HEK293T (cell line): Measurements from ENCODE around the gene CLDN6.

Experiments used
- CTCF ChIA-PET: fragments of 350-600 bp; formaldehyde crosslinking; extraction: SDS; loops from one replicate; lab custom pipeline; 2021; ENCODE audit warnings: antibody characterized with exemption, inconsistent platforms; lab: Yijun Ruan, JAX
- POLR2A ChIA-PET: fragments of 350-600 bp; formaldehyde crosslinking; extraction: SDS; loops from one replicate; lab custom pipeline; 2020; ENCODE audit warnings: antibody characterized with exemption, inconsistent platforms; lab: Yijun Ruan, JAX
- DNase-seq: peaks from one replicate; pipeline ENCODE4 v3.0.0; 2012; ENCODE audit warnings: mixed read lengths; ENCODE audit errors: extremely low spot score
- ARNT ChIP-seq: fragments of 450-650 bp; IDR thresholded peaks from 2 replicates; pipeline ENCODE4 v1.6.1; 2017; ENCODE audit warnings: mild to moderate bottlenecking
- BHLHE40 ChIP-seq: fragments of 450-650 bp; IDR thresholded peaks from 2 replicates; pipeline ENCODE4 v1.6.1; 2016; ENCODE audit warnings: mild to moderate bottlenecking, moderate library complexity, borderline replicate concordance
- CTBP1 ChIP-seq: fragments of 450-650 bp; IDR thresholded peaks from 2 replicates; pipeline ENCODE4 v1.6.1; 2016; ENCODE audit warnings: borderline replicate concordance
- ELF4 ChIP-seq: fragments of 450-650 bp; IDR thresholded peaks from 2 replicates; pipeline ENCODE4 v1.6.1; 2017; ENCODE audit warnings: antibody characterized with exemption
- FOXA1 ChIP-seq: fragments of 450-650 bp; IDR thresholded peaks from 2 replicates; pipeline ENCODE4 v1.6.1; 2016; ENCODE audit warnings: mild to moderate bottlenecking
- FOXK2 ChIP-seq: fragments of 450-650 bp; IDR thresholded peaks from 2 replicates; pipeline ENCODE4 v1.6.1; 2016; ENCODE audit warnings: mild to moderate bottlenecking
- FOXM1 ChIP-seq: fragments of 450-650 bp; IDR thresholded peaks from 2 replicates; pipeline ENCODE4 v1.6.1; 2017; ENCODE audit warnings: mild to moderate bottlenecking, borderline replicate concordance
- HDGF ChIP-seq: fragments of 450-650 bp; IDR thresholded peaks from 2 replicates; pipeline ENCODE4 v1.6.1; 2017; ENCODE audit warnings: antibody characterized with exemption, borderline replicate concordance
- L3MBTL2 ChIP-seq: fragments of 450-650 bp; conservative IDR thresholded peaks from 2 replicates; pipeline ENCODE4 v1.6.1; 2016; ENCODE audit warnings: mild to moderate bottlenecking
- LEF1 ChIP-seq: fragments of 450-650 bp; IDR thresholded peaks from 2 replicates; pipeline ENCODE4 v1.6.1; 2017; ENCODE audit warnings: mild to moderate bottlenecking, borderline replicate concordance
- NFRKB ChIP-seq: fragments of 450-650 bp; IDR thresholded peaks from 2 replicates; pipeline ENCODE4 v1.6.1; 2016; ENCODE audit warnings: mild to moderate bottlenecking, moderate library complexity
- SP1 ChIP-seq: fragments of 450-650 bp; IDR thresholded peaks from 2 replicates; pipeline ENCODE4 v1.6.1; 2017
- SUZ12 ChIP-seq: fragments of 450-650 bp; IDR thresholded peaks from 2 replicates; pipeline ENCODE4 v1.6.1; 2016; ENCODE audit warnings: mild to moderate bottlenecking
- TARDBP ChIP-seq: fragments of 450-650 bp; IDR thresholded peaks from 2 replicates; pipeline ENCODE4 v1.6.1; 2016
- ZNF384 ChIP-seq: fragments of 450-650 bp; IDR thresholded peaks from 2 replicates; pipeline ENCODE4 v1.6.1; 2016
- TF ChIP-seq, protein P1 (sequence below): fragments of 450-650 bp; IDR thresholded peaks from 2 replicates; pipeline ENCODE4 v1.6.1; 2016

CLDN6 gene

DNA sequence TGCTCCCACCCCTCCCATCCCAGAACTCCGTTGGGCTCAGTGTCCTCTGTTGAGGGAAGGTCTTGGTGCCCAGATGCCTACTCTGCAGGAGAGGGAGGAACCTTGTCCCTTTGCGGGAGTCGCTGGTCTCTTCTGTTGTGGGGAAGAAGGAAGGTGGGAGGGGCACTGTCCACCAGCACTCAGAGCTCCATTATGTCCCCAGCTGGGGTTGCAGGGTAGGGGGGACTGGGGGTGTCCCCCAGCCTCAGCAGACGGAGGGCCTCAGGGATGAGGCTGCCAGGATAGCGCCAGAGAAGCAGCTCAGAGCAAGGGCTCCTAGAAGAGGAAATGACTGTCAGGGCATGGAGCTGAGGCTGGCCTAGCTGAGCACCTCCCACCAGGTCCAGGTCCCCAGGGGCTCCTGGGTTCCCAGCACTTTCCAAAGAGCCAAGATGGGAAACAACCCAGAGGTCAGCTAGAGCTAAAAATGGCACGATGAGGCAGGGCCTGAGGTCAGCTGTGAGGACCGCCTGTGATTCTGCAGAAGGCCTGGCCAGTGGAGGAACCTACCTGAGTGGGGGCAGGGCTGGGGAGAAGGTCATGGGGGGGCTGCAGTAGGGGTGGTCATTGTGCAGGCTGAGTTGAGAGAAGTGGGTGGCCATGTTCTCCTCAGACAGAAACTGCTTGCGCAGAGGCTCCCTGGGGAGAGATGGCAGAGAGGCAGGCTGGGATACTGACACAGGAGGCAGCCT, 4.9 kb upstream of the CLDN6 start:
- TF ChIP-seq ZNF384: no peak
- TF ChIP-seq LEF1: no peak
- no peak for TF ChIP-seq SP1
- no peak for DNase-seq
- CTCF ChIA-PET: interaction anchor here (0.6 to 4.5 kb wide), 3 partner anchors 9 to 107 kb away, joined by 3 to 38 read pairs (median 3); no protein-coding TSS in a partner anchor
- POLR2A ChIA-PET: interaction anchor here (0.8 to 7.2 kb wide), 11 partner anchors 9 to 109 kb away, joined by 3 to 60 read pairs (median 4); partner anchors contain the start of genes CLDN9, KREMEN2, MMP25 and PKMYT1

DNA sequence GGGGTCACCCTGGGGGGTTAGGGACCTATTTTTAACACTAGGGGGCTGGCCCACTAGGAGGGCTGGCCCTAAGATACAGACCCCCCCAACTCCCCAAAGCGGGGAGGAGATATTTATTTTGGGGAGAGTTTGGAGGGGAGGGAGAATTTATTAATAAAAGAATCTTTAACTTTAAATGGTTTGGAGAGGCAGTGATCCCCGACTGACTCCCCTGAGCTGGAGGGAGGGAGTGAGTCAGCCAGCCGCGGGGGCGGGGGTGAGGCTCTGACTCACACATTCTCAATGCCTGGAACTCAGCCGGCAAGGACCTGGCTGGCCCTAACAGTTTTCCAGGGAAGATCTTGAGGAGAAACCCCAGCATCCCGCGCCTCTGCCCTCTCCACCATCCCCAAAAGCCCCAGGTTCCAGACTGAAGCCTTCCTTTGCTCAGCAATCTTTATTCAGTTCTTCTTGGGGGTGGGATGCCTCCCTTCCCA, 4.3 kb upstream of the CLDN6 start:
- DNase-seq: no peak
- ChIA-PET POLR2A (interaction anchor here (0.6 to 7.2 kb wide), 11 partner anchors 9 to 110 kb away, joined by 3 to 60 read pairs (median 5); partner anchors contain the start of genes CLDN9, MMP25 and PKMYT1), CTCF (interaction anchor here (0.6 to 4.5 kb wide), 3 partner anchors 9 to 107 kb away, joined by 3 to 38 read pairs (median 3); no protein-coding TSS in a partner anchor)
- no peak for TF ChIP-seq ELF4
- TF ChIP-seq FOXM1: no peak
- TF ChIP-seq BHLHE40: no peak
- no peak for TF ChIP-seq HDGF
- TF ChIP-seq LEF1: no peak
- no peak for TF ChIP-seq ARNT
- TF ChIP-seq CTBP1: no peak
- TF ChIP-seq SUZ12: no peak
- no peak for TF ChIP-seq NFRKB
- TF ChIP-seq FOXA1: no peak
- TF ChIP-seq, protein P1, sequence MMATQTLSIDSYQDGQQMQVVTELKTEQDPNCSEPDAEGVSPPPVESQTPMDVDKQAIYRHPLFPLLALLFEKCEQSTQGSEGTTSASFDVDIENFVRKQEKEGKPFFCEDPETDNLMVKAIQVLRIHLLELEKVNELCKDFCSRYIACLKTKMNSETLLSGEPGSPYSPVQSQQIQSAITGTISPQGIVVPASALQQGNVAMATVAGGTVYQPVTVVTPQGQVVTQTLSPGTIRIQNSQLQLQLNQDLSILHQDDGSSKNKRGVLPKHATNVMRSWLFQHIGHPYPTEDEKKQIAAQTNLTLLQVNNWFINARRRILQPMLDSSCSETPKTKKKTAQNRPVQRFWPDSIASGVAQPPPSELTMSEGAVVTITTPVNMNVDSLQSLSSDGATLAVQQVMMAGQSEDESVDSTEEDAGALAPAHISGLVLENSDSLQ: no peak
- TF ChIP-seq ZNF384: no peak

DNA sequence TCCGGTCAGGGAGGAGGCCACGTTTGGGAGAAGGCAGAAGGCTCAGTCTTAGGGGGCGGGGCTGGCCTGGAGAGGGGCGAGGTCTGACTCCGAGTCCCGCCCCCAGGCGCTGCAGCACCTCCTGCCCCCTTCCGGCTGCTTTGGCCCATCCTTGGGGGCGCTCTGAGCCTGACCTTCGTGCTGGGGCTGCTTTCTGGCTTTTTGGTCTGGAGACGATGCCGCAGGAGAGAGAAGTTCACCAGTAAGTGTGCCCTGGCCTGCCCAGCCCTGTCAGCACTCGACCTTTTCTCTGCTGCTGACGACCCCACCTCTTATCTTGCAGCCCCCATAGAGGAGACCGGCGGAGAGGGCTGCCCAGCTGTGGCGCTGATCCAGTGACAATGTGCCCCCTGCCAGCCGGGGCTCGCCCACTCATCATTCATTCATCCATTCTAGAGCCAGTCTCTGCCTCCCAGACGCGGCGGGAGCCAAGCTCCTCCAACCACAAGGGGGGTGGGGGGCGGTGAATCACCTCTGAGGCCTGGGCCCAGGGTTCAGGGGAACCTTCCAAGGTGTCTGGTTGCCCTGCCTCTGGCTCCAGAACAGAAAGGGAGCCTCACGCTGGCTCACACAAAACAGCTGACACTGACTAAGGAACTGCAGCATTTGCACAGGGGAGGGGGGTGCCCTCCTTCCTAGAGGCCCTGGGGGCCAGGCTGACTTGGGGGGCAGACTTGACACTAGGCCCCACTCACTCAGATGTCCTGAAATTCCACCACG, 3.6 kb upstream of the CLDN6 start:
- TF ChIP-seq CTBP1 (no peak), ZNF384 (no peak), FOXM1 (no peak), LEF1 (no peak), SP1 (no peak), HDGF (no peak), SUZ12 (no peak), L3MBTL2 (no peak), BHLHE40 (no peak), ELF4 (no peak), FOXK2 (no peak), NFRKB (no peak), TARDBP (no peak), ARNT (no peak), FOXA1 (no peak)
- TF ChIP-seq, protein P1: no peak
- peak; percentile 67 for DNase-seq
- CTCF ChIA-PET: interaction anchor here (0.6 to 4.5 kb wide), 2 partner anchors 10 to 1283 kb away, joined by 3 to 38 read pairs; no protein-coding TSS in a partner anchor
- POLR2A ChIA-PET: interaction anchor here (0.6 to 7.2 kb wide), 14 partner anchors 10 to 154 kb away, joined by 3 to 60 read pairs (median 4); partner anchors contain the start of genes CLDN9, FLYWCH1, MMP25 and PKMYT1

DNA sequence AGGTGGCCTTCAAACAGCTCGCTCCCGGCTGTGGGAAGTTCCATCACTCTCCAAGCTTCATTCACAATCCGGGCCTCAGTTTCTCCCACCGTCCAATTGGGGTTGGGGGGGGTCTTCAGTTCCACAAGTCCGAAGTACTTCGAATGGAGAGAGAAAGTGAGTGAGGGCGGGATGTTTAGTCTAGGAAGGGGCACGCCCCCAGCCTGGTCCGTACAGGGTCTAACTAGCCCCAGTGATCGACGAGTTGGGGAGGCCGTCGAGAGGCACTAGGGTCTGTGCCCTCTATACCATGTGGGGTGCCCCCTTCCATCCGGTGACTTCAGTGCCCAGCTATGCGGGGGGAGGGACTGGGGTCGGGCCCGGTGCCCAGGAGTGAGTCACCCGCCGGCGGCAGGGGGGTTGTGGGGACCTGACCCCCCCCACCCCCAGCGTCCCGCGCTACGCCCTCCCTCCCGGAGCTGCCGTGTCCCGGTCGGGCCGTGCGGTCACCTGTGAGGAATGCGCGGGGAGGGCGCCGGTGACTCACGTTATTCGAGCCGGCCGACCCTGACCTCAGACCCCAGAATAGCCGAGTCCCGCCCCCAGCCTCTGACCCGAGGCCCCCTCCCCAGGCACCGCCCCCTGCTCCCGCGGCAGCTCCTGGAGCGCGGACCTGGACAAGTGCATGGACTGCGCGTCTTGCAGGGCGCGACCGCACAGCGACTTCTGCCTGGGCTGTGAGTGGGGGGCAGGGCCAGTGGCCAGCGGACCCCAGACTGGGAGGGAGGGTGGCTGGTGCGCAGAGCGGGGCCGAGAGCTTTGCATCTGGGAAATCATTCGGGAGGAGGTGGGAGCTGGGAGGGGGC, 2.8 kb upstream of the CLDN6 start:
- no peak for DNase-seq
- POLR2A ChIA-PET: interaction anchor here (0.6 to 7.2 kb wide), 21 partner anchors 8 to 153 kb away, joined by 3 to 60 read pairs (median 6); partner anchors contain the start of genes CLDN9, FLYWCH1, MMP25 and PAQR4
- CTCF ChIA-PET: interaction anchor here (0.5 to 4.5 kb wide), 5 partner anchors 7 to 1284 kb away, joined by 3 to 38 read pairs (median 5); no protein-coding TSS in a partner anchor
- TF ChIP-seq FOXM1 (peak; percentile 38; the same call in 1 of the 2 replicates), LEF1 (no peak), ARNT (no peak), FOXA1 (no peak), L3MBTL2 (peak; percentile 73), ZNF384 (no peak)

DNA sequence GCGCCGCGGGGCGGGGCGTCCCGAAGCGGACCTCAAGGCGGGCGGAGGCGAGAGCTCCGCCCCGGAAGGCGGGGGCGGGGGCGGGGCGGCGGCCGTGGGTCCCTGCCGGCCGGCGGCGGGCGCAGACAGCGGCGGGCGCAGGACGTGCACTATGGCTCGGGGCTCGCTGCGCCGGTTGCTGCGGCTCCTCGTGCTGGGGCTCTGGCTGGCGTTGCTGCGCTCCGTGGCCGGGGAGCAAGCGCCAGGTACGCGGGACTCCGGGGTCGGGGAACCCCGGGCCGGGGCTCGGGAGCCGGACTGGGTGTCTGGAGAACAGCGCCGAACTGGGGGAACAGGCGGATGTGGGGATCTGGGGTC, 2.2 kb upstream of the CLDN6 start, which contains the start of gene TNFRSF12A:
Gene TNFRSF12A (plus strand): TSS at position 122 of the 357 bp plus-strand sequence. CDS start 30 bp downstream, at position 152.
- TF ChIP-seq L3MBTL2 (no peak), ZNF384 (no peak), FOXK2 (no peak), ELF4 (no peak), CTBP1 (no peak), NFRKB (no peak), LEF1 (no peak), FOXA1 (no peak), ARNT (no peak)
- ChIA-PET POLR2A (interaction anchor here (0.6 to 7.2 kb wide), 18 partner anchors 8 to 99 kb away, joined by 3 to 60 read pairs (median 7); partner anchors contain the start of genes CLDN9, MMP25, PAQR4 and PKMYT1), CTCF (interaction anchor here (0.5 to 4.5 kb wide), 4 partner anchors 8 to 97 kb away, joined by 3 to 38 read pairs (median 6); no protein-coding TSS in a partner anchor)
- peak; percentile 86 for DNase-seq
